22Rv1 (cell line): Measurements from ENCODE around the gene RAPSN.

Experiments used
- H3K27ac ChIP-seq: fragments of 450-650 bp; 2 replicates; pipeline ENCODE4 v1.5.1; 2017
- ZFX ChIP-seq: fragments of 450-650 bp; IDR thresholded peaks from 2 replicates; pipeline ENCODE4 v1.6.1; 2017; ENCODE audit warnings: antibody characterized with exemption, borderline replicate concordance
- TF ChIP-seq, protein P1 (sequence below): fragments of 450-650 bp; IDR thresholded peaks from 2 replicates; pipeline ENCODE4 v1.5.1; 2017; ENCODE audit warnings: mild to moderate bottlenecking

The RAPSN gene

DNA sequence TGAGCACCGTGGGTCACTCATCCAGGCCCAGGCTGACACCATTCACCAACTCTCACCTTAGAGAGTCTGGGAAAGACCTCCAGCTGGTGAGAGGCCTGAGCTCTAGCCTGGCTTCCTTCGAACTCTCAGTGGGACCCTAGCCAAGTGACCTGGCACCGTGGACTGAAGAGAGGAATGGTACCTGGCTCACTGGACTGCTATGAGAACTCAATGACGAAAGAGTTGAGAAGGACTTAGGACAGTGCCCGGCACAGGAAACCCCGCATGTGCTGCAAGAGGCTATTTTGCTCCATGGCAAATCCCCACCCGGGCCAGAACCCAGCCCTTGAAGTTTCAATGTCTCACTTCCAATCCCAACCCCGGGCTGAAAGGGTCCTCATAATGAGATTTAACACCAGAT lies 605 bp upstream of the RAPSN start:
- TF ChIP-seq, protein P1, sequence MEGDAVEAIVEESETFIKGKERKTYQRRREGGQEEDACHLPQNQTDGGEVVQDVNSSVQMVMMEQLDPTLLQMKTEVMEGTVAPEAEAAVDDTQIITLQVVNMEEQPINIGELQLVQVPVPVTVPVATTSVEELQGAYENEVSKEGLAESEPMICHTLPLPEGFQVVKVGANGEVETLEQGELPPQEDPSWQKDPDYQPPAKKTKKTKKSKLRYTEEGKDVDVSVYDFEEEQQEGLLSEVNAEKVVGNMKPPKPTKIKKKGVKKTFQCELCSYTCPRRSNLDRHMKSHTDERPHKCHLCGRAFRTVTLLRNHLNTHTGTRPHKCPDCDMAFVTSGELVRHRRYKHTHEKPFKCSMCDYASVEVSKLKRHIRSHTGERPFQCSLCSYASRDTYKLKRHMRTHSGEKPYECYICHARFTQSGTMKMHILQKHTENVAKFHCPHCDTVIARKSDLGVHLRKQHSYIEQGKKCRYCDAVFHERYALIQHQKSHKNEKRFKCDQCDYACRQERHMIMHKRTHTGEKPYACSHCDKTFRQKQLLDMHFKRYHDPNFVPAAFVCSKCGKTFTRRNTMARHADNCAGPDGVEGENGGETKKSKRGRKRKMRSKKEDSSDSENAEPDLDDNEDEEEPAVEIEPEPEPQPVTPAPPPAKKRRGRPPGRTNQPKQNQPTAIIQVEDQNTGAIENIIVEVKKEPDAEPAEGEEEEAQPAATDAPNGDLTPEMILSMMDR: no peak
- TF ChIP-seq ZFX: no peak
- no peak overlapping the region for H3K27ac ChIP-seq

GRCh38 chr11:47447906-47448305 lies 1.0 kb downstream of the RAPSN start:
- TF ChIP-seq ZFX: no peak
- TF ChIP-seq, protein P1: no peak
- H3K27ac ChIP-seq: no peak overlapping the region

- no peak overlapping the region for H3K27ac ChIP-seq
- TF ChIP-seq ZFX: no peak
- TF ChIP-seq, protein P1: no peak
These were observed 2.1 kb downstream of the RAPSN start for GRCh38 chr11:47446833-47447232.

DNA sequence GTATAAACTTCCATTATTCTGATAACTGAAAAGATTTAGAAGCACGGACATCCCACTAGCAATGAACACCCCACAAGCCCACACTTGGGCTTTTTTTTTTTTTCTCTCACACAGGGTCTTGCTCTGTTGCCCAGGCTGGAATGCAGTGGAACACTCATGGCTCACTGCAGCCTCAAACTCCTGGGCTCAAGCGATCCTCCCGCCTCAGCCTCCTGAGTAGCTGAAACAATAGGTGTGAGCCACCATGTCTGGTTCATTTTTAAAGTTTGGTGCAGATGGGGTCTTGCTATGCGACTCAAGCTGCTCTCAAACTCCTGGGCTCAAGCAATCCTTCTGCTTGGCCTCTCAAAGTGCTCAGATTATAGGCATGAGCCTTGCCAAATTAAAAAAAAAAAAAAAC lies 3.1 kb downstream of the RAPSN start:
- no peak overlapping the region for H3K27ac ChIP-seq
- TF ChIP-seq, protein P1: no peak
- no peak for TF ChIP-seq ZFX

DNA sequence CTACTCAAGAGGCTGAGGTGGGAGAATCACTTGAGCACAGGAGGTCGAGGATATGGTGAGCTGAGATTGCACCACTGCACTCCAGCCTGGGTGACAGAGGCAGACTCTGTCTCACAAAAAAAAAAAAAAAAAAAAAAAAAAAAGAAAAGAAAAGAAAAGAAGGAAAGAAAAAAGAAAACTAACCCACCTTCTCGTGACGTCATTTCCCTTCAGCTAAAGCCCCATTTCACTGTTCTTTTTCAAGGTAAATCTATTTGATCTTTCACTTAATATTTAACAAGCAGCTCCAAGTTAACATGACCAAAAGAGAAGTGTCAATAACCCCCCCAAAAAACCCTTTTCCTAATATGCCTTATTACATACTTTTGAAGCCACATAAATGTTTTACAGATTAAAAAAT lies 5.1 kb downstream of the RAPSN start:
- H3K27ac ChIP-seq: no peak overlapping the region
- no peak for TF ChIP-seq ZFX
- TF ChIP-seq, protein P1: no peak

DNA sequence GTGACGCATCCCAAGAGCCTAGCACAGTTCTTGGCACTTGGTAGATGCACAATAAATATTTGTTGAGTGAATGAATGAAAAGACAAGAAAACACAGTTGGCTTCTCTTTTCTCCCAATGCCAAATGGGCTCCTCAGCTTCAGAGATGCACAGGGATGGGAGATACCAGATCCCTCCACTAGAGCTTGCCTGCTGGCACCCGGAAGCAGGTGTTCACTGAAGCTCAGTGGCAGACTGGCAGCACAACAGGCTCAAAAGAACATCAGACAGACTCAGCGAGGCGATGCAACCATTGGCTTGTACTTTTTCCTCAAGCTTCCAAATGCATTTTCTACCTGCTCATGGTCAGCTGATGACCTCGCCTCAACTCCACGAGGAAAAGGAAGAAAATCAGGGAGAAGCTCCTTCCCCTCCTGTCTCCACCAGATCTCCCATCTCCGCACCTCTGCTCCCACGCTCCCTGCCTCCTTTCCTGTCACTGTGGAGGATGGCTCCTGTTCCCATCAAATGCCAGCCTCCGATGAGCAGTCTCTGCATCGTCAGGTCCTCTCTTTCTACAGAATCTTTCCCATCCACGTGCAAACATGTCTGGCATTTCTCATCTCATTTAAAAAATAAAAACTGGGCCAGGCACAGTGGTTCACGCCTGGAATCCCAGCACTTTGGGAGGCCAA lies 5.8 kb downstream of the RAPSN start:
- no peak overlapping the region for H3K27ac ChIP-seq
- TF ChIP-seq, protein P1: no peak
- no peak for TF ChIP-seq ZFX

- no peak overlapping the region for H3K27ac ChIP-seq
- TF ChIP-seq, protein P1: no peak
- no peak for TF ChIP-seq ZFX
These were observed 6.4 kb downstream of the RAPSN start for GRCh38 chr11:47442514-47442913.
